Spleen (tissue), 11 donors: ENCODE measurements around the gene CNTN5. TPM values are rescaled to one million over a fixed set of nuclear protein-coding genes. Genes with fewer than 3 reads are reported as not detected.

ENCODE experiments used
- DNase-seq: peaks from one replicate; pipeline ENCODE4 v3.0.0-alpha.2; 2020
- H3K27ac ChIP-seq, 8 donors: fragments of 200-600 bp; sonication (generic) in 7 of 8; 1 replicate in 4 of 8; 2 replicates in 4 of 8; pipeline versions ENCODE4 v1.5.0 to v1.8.0; 2016 to 2021; ENCODE audit warnings: inconsistent platforms in 4 of 8, mild to moderate bottlenecking in 4 of 8, moderate library complexity in 1 of 8
- H3K27me3 ChIP-seq, 7 donors: fragments of 200-600 bp; sonication (generic) in 6 of 7; replicated peaks in 1 of 7; 1 replicate in 4 of 7; 2 replicates in 3 of 7; pipeline versions ENCODE4 v1.5.0 to v1.8.0; 2016 to 2021; ENCODE audit warnings: inconsistent platforms in 3 of 7, mild to moderate bottlenecking in 1 of 7
- H3K36me3 ChIP-seq, 6 donors: fragments of 200-600 bp; sonication (generic) in 5 of 6; 1 replicate in 4 of 6; 2 replicates in 2 of 6; pipeline versions ENCODE4 v1.5.0 to v1.8.0; 2016 to 2021; ENCODE audit warnings: inconsistent platforms in 2 of 6
- H3K4me1 ChIP-seq, 6 donors: fragments of 200-600 bp; sonication (generic) in 5 of 6; 1 replicate in 3 of 6; 2 replicates in 3 of 6; pipeline versions ENCODE4 v1.5.0 to v1.8.0; 2016 to 2021; ENCODE audit warnings: inconsistent platforms in 3 of 6
- H3K4me3 ChIP-seq, 8 donors: fragments of 200-600 bp; sonication (generic) in 7 of 8; 1 replicate in 4 of 8; 2 replicates in 4 of 8; pipeline versions ENCODE4 v1.5.0 to v1.8.0; 2016 to 2021; ENCODE audit warnings: inconsistent platforms in 4 of 8, mild to moderate bottlenecking in 4 of 8, moderate library complexity in 2 of 8
- H3K9me3 ChIP-seq, 8 donors: fragments of 200-600 bp; sonication (generic) in 7 of 8; 1 replicate in 4 of 8; 2 replicates in 4 of 8; pipeline versions ENCODE4 v1.5.0 to v1.8.0; 2016 to 2021; ENCODE audit warnings: inconsistent platforms in 4 of 8
- POLR2A ChIP-seq, 3 donors: fragments of 450-650 bp; IDR thresholded peaks; one replicate each; pipeline ENCODE4 v1.5.1; 2017; ENCODE audit warnings: antibody characterized with exemption in 3 of 3, mild to moderate bottlenecking in 1 of 3
- POLR2AphosphoS5 ChIP-seq, 3 donors: sonication (generic); formaldehyde crosslinking; IDR thresholded peaks; one replicate each; pipeline ENCODE4 v1.5.1; 2017; ENCODE audit warnings: antibody characterized with exemption in 3 of 3
- WGBS, 5 donors: extraction: QIAGEN DNeasy Blood & Tissue Kit in 3 of 5; methylation state at CpG; one replicate each; pipeline versions ENCODE4 v1.1.5 to v1.1.7; 2013 to 2018; 5-methylcytosine and 5-hydroxymethylcytosine counted together
- intact Hi-C: fragments of 100-400 bp; cut with DNase I; formaldehyde crosslinking; loops from one replicate; pipeline ENCODE4 v1.15.0; 2023; ENCODE audit warnings: low total_unique reads
- polyA plus RNA-seq, 3 donors: library from polyadenylated mRNA; stranded (reverse); fragments of 200-250 nt; gene quantifications; one replicate each; pipeline ENCODE4 v1.2.1, GENCODE V29; 2013
- total RNA-seq, 7 donors: library from RNA; depleted of rRNA in 3 of 7; stranded (reverse); fragments of >200 nt in 3 of 7; fragmentation: NEBNext Ultra II Directional in 4 of 7; extraction: Animal tissue kit (Norgen Biotek cat#: 25700) in 4 of 7; gene quantifications; one replicate each; pipeline versions ENCODE4 v1.1.0 to v1.2.1, GENCODE V29; 2016 to 2021
- TF ChIP-seq, protein P1 (sequence below), 11 experiments: fragments of 200-600 bp in 7 of 11; fragments of 450-650 bp in 4 of 11; sonication (generic) in 4 of 11; IDR thresholded peaks in 8 of 11; conservative IDR thresholded peaks in 3 of 11; 1 replicate in 7 of 11; 2 replicates in 4 of 11; pipeline versions ENCODE4 v1.4.0 to v1.8.0; 2016 to 2021; ENCODE audit warnings: antibody characterized with exemption in 11 of 11, inconsistent platforms in 4 of 11, mild to moderate bottlenecking in 1 of 11
- donor health status: healthy with polysubstance abuse.
- donor health status: DM: no; HTN: no; CAD: no; lungs with moderate emphysema.
- donor health status: DM: no; HTN: no; CAD: no.
- donor health status: Bipolar disorder and iron deficiency.
- donor health status: healthy.
- donor health status: DM: no; HTN: no; CAD: no.
- donor health status: DM: yes; HTN: yes; CAD: no.

CNTN5 gene
- total and polyA plus RNA-seq, 10 donors: 0.02 TPM; not detected in 8

DNA sequence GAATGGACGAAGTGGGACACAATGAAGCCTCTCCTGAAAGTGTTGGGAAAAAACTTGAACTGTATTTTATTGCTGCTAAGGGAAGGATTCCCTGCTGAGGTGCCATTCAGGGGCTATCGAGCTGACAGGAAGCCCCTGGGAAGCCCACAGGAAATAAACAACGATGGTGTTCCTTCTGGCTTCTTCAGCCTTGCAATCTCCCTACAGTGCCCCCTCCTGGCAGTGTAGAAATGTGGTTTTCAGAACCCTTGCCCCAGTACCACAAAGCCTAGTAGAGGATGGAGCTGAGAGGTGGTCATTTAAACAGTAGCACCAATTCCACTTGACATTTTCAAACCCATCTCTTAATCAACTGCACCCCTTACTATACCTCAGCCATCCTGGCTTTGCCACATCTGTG lies 989.6 kb downstream of the CNTN5 start:
- H3K9me3 ChIP-seq: peaks cover 0 to 19% (median 7%) of the 10 kb centered on the region in 8 donors
- H3K27ac ChIP-seq: no peak overlapping the region
- H3K27me3 ChIP-seq: no peaks in the 10 kb centered on the region
- intact Hi-C loops: no loop called here
- no peak overlapping the region for H3K4me3 ChIP-seq
- no peak for TF ChIP-seq POLR2A (IDR thresholded peaks at IDR 0.05)
- TF ChIP-seq, protein P1, sequence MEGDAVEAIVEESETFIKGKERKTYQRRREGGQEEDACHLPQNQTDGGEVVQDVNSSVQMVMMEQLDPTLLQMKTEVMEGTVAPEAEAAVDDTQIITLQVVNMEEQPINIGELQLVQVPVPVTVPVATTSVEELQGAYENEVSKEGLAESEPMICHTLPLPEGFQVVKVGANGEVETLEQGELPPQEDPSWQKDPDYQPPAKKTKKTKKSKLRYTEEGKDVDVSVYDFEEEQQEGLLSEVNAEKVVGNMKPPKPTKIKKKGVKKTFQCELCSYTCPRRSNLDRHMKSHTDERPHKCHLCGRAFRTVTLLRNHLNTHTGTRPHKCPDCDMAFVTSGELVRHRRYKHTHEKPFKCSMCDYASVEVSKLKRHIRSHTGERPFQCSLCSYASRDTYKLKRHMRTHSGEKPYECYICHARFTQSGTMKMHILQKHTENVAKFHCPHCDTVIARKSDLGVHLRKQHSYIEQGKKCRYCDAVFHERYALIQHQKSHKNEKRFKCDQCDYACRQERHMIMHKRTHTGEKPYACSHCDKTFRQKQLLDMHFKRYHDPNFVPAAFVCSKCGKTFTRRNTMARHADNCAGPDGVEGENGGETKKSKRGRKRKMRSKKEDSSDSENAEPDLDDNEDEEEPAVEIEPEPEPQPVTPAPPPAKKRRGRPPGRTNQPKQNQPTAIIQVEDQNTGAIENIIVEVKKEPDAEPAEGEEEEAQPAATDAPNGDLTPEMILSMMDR (IDR thresholded peaks at IDR 0.05 in 8 of 11, conservative IDR thresholded peaks at IDR 0.05 in 3 of 11): no peak
- H3K36me3 ChIP-seq: no peaks in the 10 kb centered on the region
- 26 to 41% (median 26%) methylated on average over 3 of the region's 3 CpGs for WGBS, 5 donors
- DNase-seq: no peak
- no peaks in the 10 kb centered on the region for H3K4me1 ChIP-seq

DNA sequence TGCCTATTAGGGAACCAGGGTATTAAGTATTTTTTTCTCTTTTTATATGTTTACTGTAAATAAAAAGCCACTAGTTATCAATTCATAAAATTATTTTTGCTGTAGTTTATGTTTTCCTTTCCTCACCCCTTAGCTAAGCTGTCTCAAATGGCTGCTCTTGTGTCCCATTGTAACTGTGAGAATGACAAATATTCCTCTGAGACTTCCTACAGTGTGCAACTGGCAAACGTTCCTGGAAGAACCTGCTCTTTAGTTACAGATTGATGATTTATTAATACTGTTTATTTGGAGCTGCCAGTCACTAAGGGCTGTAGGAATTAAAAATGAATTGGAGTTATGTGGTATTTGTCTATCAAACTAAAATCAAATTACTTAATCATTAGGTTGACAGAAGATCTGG lies 990.9 kb downstream of the CNTN5 start:
- no peaks in the 10 kb centered on the region for H3K27me3 ChIP-seq
- H3K27ac ChIP-seq: no peak overlapping the region
- H3K4me1 ChIP-seq: no peaks in the 10 kb centered on the region
- H3K9me3 ChIP-seq: peaks cover 0 to 19% (median 4%) of the 10 kb centered on the region in 8 donors
- WGBS, 5 donors: 4 to 34% (median 16%) methylated on average over 1 of the region's 1 CpG
- TF ChIP-seq POLR2A (IDR thresholded peaks at IDR 0.05) (no peak), POLR2AphosphoS5 (IDR thresholded peaks at IDR 0.05) (no peak)
- TF ChIP-seq, protein P1 (IDR thresholded peaks at IDR 0.05 in 8 of 11, conservative IDR thresholded peaks at IDR 0.05 in 3 of 11): no peak
- H3K4me3 ChIP-seq: no peak overlapping the region
- no peak for DNase-seq
- H3K36me3 ChIP-seq: no peaks in the 10 kb centered on the region
- intact Hi-C loops: no loop called here

DNA sequence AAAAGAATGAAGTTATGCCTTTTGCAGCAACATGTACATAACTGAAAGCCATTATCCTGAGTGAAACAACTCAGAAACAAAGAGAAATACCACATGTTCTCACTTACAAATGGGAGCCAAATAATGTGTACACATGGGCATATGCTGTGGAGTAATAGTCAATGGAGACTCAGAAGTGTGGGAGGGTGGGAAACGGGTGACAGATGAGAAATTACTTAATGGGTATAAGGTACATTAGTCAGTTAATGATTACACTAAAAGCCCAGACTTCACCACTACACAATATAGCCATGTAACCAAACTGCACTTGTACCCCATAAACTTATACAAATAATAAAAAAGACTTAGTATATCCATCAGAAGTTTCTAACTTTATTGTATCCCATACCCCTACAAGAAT lies 992.3 kb downstream of the CNTN5 start:
- H3K4me3 ChIP-seq: no peak overlapping the region
- H3K4me1 ChIP-seq: no peaks in the 10 kb centered on the region
- H3K27ac ChIP-seq: no peak overlapping the region
- no peaks in the 10 kb centered on the region for H3K27me3 ChIP-seq
- no peak for DNase-seq
- no peak for TF ChIP-seq POLR2A (IDR thresholded peaks at IDR 0.05)
- no peak for TF ChIP-seq POLR2AphosphoS5 (IDR thresholded peaks at IDR 0.05)
- TF ChIP-seq, protein P1 (IDR thresholded peaks at IDR 0.05 in 8 of 11, conservative IDR thresholded peaks at IDR 0.05 in 3 of 11): no peak
- 70 to 81% (median 74%) methylated on average over 1 of the region's 1 CpG for WGBS, 5 donors
- intact Hi-C loops: no loop called here
- H3K9me3 ChIP-seq: peaks cover 0 to 18% (median 0%) of the 10 kb centered on the region in 8 donors
- no peaks in the 10 kb centered on the region for H3K36me3 ChIP-seq

DNA sequence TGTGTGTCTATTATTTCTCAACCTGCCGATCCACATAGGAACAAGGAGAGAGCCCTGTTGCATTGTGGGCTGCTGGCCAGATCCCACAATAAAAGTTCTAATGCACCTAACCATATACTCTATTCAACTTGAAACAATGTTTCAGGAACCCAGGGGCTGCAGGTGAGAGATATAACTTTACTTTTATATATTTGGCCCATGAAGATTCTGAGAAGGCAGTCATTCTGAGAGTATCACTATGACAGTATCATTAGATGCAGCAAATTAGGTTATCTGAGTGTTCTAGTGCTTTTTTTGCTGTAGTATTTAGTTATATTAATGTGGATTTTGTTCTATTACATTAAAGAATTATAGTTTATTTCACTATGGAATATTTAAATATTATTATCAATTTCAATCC lies 1011.2 kb downstream of the CNTN5 start:
- intact Hi-C loops: no loop called here
- Histone ChIP-seq H3K36me3 (no peaks in the 10 kb centered on the region), H3K9me3 (peaks cover 0 to 38% (median 24%) of the 10 kb centered on the region in 8 donors), H3K27ac (no peak overlapping the region), H3K4me1 (no peaks in the 10 kb centered on the region), H3K4me3 (no peak overlapping the region), H3K27me3 (no peaks in the 10 kb centered on the region)
- no peak for DNase-seq
- WGBS, 5 donors: 60 to 84% (median 78%) methylated on average over 1 of the region's 1 CpG
- TF ChIP-seq POLR2AphosphoS5 (IDR thresholded peaks at IDR 0.05) (no peak), POLR2A (IDR thresholded peaks at IDR 0.05) (no peak)
- TF ChIP-seq, protein P1 (IDR thresholded peaks at IDR 0.05 in 8 of 11, conservative IDR thresholded peaks at IDR 0.05 in 3 of 11): no peak
